Lower lobe of right lung (tissue), 2 donors: ENCODE results near the gene CXCL16. TPM values are rescaled to one million over a fixed set of nuclear protein-coding genes. Genes with fewer than 3 reads are reported as not detected.

ENCODE experiments used
- ATAC-seq, 2 donors: fragments of 200-7000 bp; cut with Tn5 transposase; one replicate each; pipeline ENCODE4 v1.9.1; 2020 to 2022; ENCODE audit warnings: mild to moderate bottlenecking in 2 of 2, moderate library complexity in 2 of 2
- DNase-seq: peaks from one replicate; pipeline ENCODE4 v3.0.0-alpha.2; 2020
- H3K27ac ChIP-seq: fragments of 200-600 bp; one replicate; pipeline ENCODE4 v1.8.0; 2022
- H3K27me3 ChIP-seq: fragments of 200-600 bp; one replicate; pipeline ENCODE4 v1.8.0; 2022; ENCODE audit warnings: low read depth
- H3K36me3 ChIP-seq: fragments of 200-600 bp; one replicate; pipeline ENCODE4 v1.8.0; 2022; ENCODE audit warnings: mild to moderate bottlenecking
- H3K4me1 ChIP-seq: fragments of 200-600 bp; one replicate; pipeline ENCODE4 v1.8.0; 2022
- H3K4me3 ChIP-seq: fragments of 200-600 bp; one replicate; pipeline ENCODE4 v1.8.0; 2022; ENCODE audit warnings: mild to moderate bottlenecking
- H3K9me3 ChIP-seq: fragments of 200-600 bp; one replicate; pipeline ENCODE4 v1.8.0; 2022
- CTCF ChIP-seq: fragments of 200-600 bp; IDR thresholded peaks from one replicate; pipeline ENCODE4 v1.8.0; 2022; ENCODE audit warnings: antibody characterized with exemption, mild to moderate bottlenecking
- intact Hi-C: fragments of 100-400 bp; cut with DNase I; formaldehyde crosslinking; loops from one replicate; pipeline ENCODE4 v1.11.0; 2022
- total RNA-seq: library from RNA; stranded (reverse); fragmentation: NEBNext Ultra II Directional; extraction: Animal tissue kit (Norgen Biotek cat#: 25700); gene quantifications from one replicate; pipeline ENCODE4 v1.2.1, GENCODE V29; 2021
- donor health status: DM: no; HTN: yes; CAD: no; lungs with severe emphysema.

The CXCL16 gene
- total RNA-seq, 1 donor from 2014 or later, result 249 TPM

- no peaks in the 10 kb centered on the region for H3K36me3 ChIP-seq
- ATAC-seq, result no peak
- peaks cover 13% of the 10 kb centered on the region for H3K4me1 ChIP-seq
- no peaks in the 10 kb centered on the region for H3K9me3 ChIP-seq
- TF ChIP-seq CTCF, result no peak
- DNase-seq, result peak; percentile 19
- no peak overlapping the region for H3K27ac ChIP-seq
- peaks cover 7% of the 10 kb centered on the region for H3K27me3 ChIP-seq
- H3K4me3 ChIP-seq, result no peak overlapping the region
- intact Hi-C loops, result no loop called here
Measured at GRCh38 chr17:4742629-4743028, 2.9 kb upstream of the CXCL16 start.

GRCh38 chr17:4742133-4742532, 2.4 kb upstream of the CXCL16 start:
- no peak for ATAC-seq

GRCh38 chr17:4741544-4741943, 1.8 kb upstream of the CXCL16 start:
- Histone ChIP-seq H3K4me3 (no peak overlapping the region), H3K9me3 (no peaks in the 10 kb centered on the region)
- TF ChIP-seq CTCF, result no peak

More at GRCh38 chr17:4742133-4742532, 2.4 kb upstream of the CXCL16 start:
- intact Hi-C loops, result no loop called here
- H3K36me3 ChIP-seq, result no peaks in the 10 kb centered on the region
- no peak overlapping the region for H3K4me3 ChIP-seq
- TF ChIP-seq CTCF, result no peak
- no peak for DNase-seq
- peaks cover 7% of the 10 kb centered on the region for H3K27me3 ChIP-seq
- H3K4me1 ChIP-seq, result peaks cover 13% of the 10 kb centered on the region
- H3K27ac ChIP-seq, result no peak overlapping the region
- H3K9me3 ChIP-seq, result no peaks in the 10 kb centered on the region

GRCh38 chr17:4740584-4740983, 856 bp upstream of the CXCL16 start:
- TF ChIP-seq CTCF, result no peak
- peaks cover 7% of the 10 kb centered on the region for H3K27me3 ChIP-seq
- intact Hi-C loops, result no loop called here
- no peak overlapping the region for H3K27ac ChIP-seq
- no peaks in the 10 kb centered on the region for H3K36me3 ChIP-seq
- DNase-seq (no peak), ATAC-seq (no peak)
- H3K9me3 ChIP-seq, result no peaks in the 10 kb centered on the region
- H3K4me3 ChIP-seq, result no peak overlapping the region
- H3K4me1 ChIP-seq, result peaks cover 13% of the 10 kb centered on the region

More at GRCh38 chr17:4741544-4741943, 1.8 kb upstream of the CXCL16 start:
- peaks cover 7% of the 10 kb centered on the region for H3K27me3 ChIP-seq
- intact Hi-C loops, result no loop called here
- ATAC-seq, result no peak
- peaks cover 13% of the 10 kb centered on the region for H3K4me1 ChIP-seq
- no peak overlapping the region for H3K27ac ChIP-seq
- peak; percentile 26 for DNase-seq
- no peaks in the 10 kb centered on the region for H3K36me3 ChIP-seq

- H3K27me3 ChIP-seq, result peaks cover 7% of the 10 kb centered on the region
- ATAC-seq, result no peak
- peaks cover 15% of the 10 kb centered on the region for H3K4me1 ChIP-seq
- peak overlapping the region; percentile 84 for H3K27ac ChIP-seq
- intact Hi-C loops, result no loop called here
- no peaks in the 10 kb centered on the region for H3K9me3 ChIP-seq
- no peak for TF ChIP-seq CTCF
- peak overlapping the region; percentile 90 for H3K4me3 ChIP-seq
- DNase-seq, result no peak
- peaks cover 2% of the 10 kb centered on the region for H3K36me3 ChIP-seq
Measured at GRCh38 chr17:4740025-4740351, 260 bp upstream of the CXCL16 start.
